ENCODE measurements around the gene LMBRD1.

The LMBRD1 gene

DNA sequence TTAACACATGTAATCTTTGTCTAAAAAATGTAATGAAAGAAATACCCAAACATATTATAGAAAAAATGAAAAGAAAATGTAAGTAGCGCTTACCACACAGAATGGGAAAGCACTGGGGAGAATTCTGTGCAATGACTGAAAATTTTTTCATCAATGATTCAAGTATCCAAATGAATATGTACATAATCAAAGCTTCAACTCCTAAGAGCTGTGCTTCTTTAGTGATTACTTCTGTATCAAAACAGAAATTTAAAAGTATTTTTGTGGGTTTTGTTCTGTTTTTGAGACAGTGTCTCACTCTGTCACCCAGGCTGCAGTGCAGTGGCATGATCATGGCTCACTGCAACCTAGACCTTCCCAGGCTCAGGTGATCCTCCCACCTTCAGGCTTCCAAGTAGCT, 13.7 kb downstream of the LMBRD1 start:
- Histone ChIP-seq H3K4me1 (ENCODE audit: control insufficient read depth, insufficient read depth, low read length, unreplicated experiment) (no peaks in the 10 kb centered on the region), H3K27ac (ENCODE audit: low read depth, low read length) (no peak overlapping the region), H3K36me3 (ENCODE audit: insufficient read depth, low read length) (no peaks in the 10 kb centered on the region), H2AFZ (ENCODE audit: low read length, unreplicated experiment) (no peak overlapping the region), H3K79me2 (ENCODE audit: control insufficient read depth, insufficient read depth, low read length, unreplicated experiment) (no peaks in the 10 kb centered on the region), H3K4me3 (ENCODE audit: low read depth, low read length) (no peak overlapping the region), H3K27me3 (ENCODE audit: insufficient read depth, low read length) (no peaks in the 10 kb centered on the region)

DNA sequence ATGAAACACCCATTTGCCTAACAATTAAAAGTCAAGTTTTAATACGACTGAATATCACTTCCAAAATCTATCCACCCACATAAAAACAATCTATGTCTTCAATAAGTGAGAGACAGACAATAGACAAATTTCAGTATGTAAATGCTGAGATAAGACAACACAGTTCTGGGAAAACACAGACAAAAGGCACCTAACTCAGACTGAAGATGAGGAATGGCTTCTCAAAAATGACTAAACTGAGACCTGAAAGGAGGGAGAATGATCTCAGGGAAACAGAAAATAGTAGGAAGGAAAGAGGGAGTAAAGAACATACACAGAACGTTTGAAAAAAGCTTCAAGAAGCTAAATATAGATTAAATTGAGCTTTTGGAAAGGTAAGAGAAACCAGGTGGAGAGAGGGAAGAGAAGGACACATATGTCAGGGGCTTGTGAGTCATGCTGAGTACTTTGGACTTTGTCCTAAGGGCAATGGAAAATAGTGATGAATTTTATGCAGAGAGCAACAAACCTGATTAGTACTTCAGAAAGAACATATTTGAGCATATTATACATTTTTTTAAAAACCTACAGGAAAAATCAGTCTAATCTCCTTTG, 16.1 kb downstream of the LMBRD1 start:
- Histone ChIP-seq H3K27me3 (ENCODE audit: insufficient read depth, low read length) (no peaks in the 10 kb centered on the region), H3K4me3 (ENCODE audit: low read depth, low read length) (no peak overlapping the region), H3K79me2 (ENCODE audit: control insufficient read depth, insufficient read depth, low read length, unreplicated experiment) (no peaks in the 10 kb centered on the region), H3K36me3 (ENCODE audit: insufficient read depth, low read length) (no peaks in the 10 kb centered on the region), H3K4me1 (ENCODE audit: control insufficient read depth, insufficient read depth, low read length, unreplicated experiment) (no peaks in the 10 kb centered on the region), H3K27ac (ENCODE audit: low read depth, low read length) (no peak overlapping the region), H2AFZ (ENCODE audit: low read length, unreplicated experiment) (no peak overlapping the region)

DNA sequence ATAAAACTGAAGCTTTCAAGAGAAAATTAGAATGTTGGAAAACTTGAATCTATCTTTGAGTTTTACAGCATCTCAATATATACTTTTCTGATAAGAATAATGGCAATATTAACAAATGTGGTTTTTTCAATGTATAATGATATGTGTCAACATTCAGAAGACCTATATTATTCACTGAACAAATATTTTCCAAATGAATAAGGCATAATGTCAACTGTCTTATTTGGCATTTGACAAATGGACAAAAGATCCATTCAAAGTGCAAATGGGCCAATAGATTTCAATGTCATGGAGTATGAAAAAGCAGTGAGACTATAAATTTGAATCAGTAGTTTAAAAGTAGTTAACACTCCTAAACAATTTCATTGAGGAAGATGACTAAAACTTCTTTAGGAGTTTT, 20.9 kb downstream of the LMBRD1 start:
- Histone ChIP-seq H3K27me3 (ENCODE audit: insufficient read depth, low read length) (no peaks in the 10 kb centered on the region), H3K27ac (ENCODE audit: low read depth, low read length) (no peak overlapping the region), H3K79me2 (ENCODE audit: control insufficient read depth, insufficient read depth, low read length, unreplicated experiment) (no peaks in the 10 kb centered on the region), H3K4me3 (ENCODE audit: low read depth, low read length) (no peak overlapping the region), H3K36me3 (ENCODE audit: insufficient read depth, low read length) (0 out of 2 replicates have a peak, but pooled peaks cover 3% of the 10 kb centered on the region), H3K4me1 (ENCODE audit: control insufficient read depth, insufficient read depth, low read length, unreplicated experiment) (no peaks in the 10 kb centered on the region), H2AFZ (ENCODE audit: low read length, unreplicated experiment) (no peak overlapping the region)

DNA sequence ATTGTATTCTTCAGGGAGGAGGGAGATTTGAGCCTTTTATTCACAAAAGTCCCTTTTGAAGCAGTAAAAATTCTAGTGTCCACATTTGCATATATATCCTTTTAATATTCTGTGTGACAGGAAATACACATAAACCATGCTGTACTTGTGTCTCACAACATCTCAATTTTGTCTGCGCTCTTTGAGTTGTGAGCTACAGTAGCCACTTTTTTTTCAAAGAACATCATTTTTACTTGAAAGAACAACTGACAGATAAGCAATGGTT, 21.3 kb downstream of the LMBRD1 start:
- no peak overlapping the region for H3K4me3 ChIP-seq (ENCODE audit: low read depth, low read length)

DNA sequence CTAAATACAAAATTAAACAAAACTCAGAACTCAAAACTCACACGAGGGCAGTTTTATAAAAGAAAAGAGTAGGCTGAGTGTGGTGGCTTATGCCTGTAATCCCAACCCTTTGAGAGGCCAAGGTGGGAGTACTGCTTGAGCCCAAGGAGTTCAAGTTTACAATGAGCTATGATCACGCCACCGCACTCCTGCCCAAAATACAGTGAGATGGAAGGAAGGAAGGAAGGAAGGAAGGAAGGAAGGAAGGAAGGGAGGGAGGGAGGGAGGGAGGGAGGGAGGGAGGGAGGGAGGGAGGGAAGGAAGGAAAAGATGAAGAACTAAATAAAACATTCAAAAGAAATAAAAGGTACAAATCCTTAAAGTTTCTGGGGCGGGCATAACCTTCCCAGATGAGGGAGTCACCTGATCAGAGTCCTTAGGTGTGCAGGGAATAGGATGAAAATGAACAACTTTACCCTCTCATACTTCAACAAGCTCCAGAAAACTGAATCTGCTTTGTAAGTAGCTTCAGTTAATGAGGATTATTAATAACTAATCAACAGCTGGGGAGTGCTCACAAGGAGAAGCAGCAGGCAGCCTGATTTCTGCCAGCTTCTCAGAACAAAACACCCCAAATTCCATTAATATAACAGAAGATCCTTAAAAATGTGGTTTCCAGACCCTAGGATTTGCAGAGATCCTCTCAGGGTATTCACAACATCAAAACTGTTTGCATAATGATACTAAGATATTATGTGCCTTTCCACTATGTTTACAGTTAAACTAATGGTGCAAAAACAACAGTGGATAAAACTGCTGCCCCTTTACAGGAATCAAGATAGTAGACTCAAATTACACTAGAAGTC, 21.8 kb downstream of the LMBRD1 start:
- Histone ChIP-seq H2AFZ (ENCODE audit: low read length, unreplicated experiment) (no peak overlapping the region), H3K79me2 (ENCODE audit: control insufficient read depth, insufficient read depth, low read length, unreplicated experiment) (no peaks in the 10 kb centered on the region), H3K27ac (ENCODE audit: low read depth, low read length) (no peak overlapping the region), H3K4me3 (ENCODE audit: low read depth, low read length) (no peak overlapping the region), H3K4me1 (ENCODE audit: control insufficient read depth, insufficient read depth, low read length, unreplicated experiment) (no peaks in the 10 kb centered on the region), H3K36me3 (ENCODE audit: insufficient read depth, low read length) (0 out of 2 replicates have a peak, but pooled peaks cover 3% of the 10 kb centered on the region), H3K27me3 (ENCODE audit: insufficient read depth, low read length) (no peaks in the 10 kb centered on the region)

More for the DNA sequence above, 21.3 kb downstream of the LMBRD1 start:
- Histone ChIP-seq H3K79me2 (ENCODE audit: control insufficient read depth, insufficient read depth, low read length, unreplicated experiment) (no peaks in the 10 kb centered on the region), H3K27me3 (ENCODE audit: insufficient read depth, low read length) (no peaks in the 10 kb centered on the region), H3K4me1 (ENCODE audit: control insufficient read depth, insufficient read depth, low read length, unreplicated experiment) (no peaks in the 10 kb centered on the region), H2AFZ (ENCODE audit: low read length, unreplicated experiment) (no peak overlapping the region), H3K27ac (ENCODE audit: low read depth, low read length) (no peak overlapping the region), H3K36me3 (ENCODE audit: insufficient read depth, low read length) (0 out of 2 replicates have a peak, but pooled peaks cover 3% of the 10 kb centered on the region)

- Histone ChIP-seq H3K4me3 (ENCODE audit: low read depth, low read length) (no peak overlapping the region), H3K27me3 (ENCODE audit: insufficient read depth, low read length) (no peaks in the 10 kb centered on the region), H3K36me3 (ENCODE audit: insufficient read depth, low read length) (0 out of 2 replicates have a peak, but pooled peaks cover 3% of the 10 kb centered on the region), H3K4me1 (ENCODE audit: control insufficient read depth, insufficient read depth, low read length, unreplicated experiment) (no peaks in the 10 kb centered on the region), H2AFZ (ENCODE audit: low read length, unreplicated experiment) (no peak overlapping the region), H3K27ac (ENCODE audit: low read depth, low read length) (no peak overlapping the region), H3K79me2 (ENCODE audit: control insufficient read depth, insufficient read depth, low read length, unreplicated experiment) (no peaks in the 10 kb centered on the region)
These were observed 25.5 kb downstream of the LMBRD1 start for GRCh38 chr6:69771158-69771906.

DNA sequence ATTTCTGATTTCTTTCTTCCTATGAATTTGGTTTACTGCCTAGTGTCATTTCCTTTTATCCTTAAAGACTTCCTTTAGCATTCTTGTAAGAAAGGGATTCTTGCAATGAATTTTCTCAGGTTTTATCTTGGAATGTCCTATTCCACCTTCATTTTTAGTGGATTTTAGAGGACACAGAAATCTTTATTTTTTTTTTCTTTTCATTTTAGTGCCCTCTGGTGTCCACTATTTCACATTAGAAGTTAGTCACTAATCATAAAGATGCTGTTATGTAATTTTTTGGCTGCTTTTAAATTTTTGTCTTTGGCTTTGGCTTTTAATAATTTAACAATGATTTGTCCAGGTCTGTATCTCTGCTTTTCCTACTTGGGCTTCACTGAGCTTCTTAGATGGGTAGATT, 28.1 kb downstream of the LMBRD1 start:
- Histone ChIP-seq H3K4me3 (ENCODE audit: low read depth, low read length) (no peak overlapping the region), H3K27me3 (ENCODE audit: insufficient read depth, low read length) (no peaks in the 10 kb centered on the region), H3K79me2 (ENCODE audit: control insufficient read depth, insufficient read depth, low read length, unreplicated experiment) (no peaks in the 10 kb centered on the region), H2AFZ (ENCODE audit: low read length, unreplicated experiment) (no peak overlapping the region), H3K27ac (ENCODE audit: low read depth, low read length) (no peak overlapping the region), H3K36me3 (ENCODE audit: insufficient read depth, low read length) (0 out of 2 replicates have a peak, but pooled peaks cover 3% of the 10 kb centered on the region), H3K4me1 (ENCODE audit: control insufficient read depth, insufficient read depth, low read length, unreplicated experiment) (no peaks in the 10 kb centered on the region)

GRCh38 chr6:69763763-69764162, 33.0 kb downstream of the LMBRD1 start:
- Histone ChIP-seq H3K4me3 (ENCODE audit: low read depth, low read length) (no peak overlapping the region), H3K79me2 (ENCODE audit: control insufficient read depth, insufficient read depth, low read length, unreplicated experiment) (no peaks in the 10 kb centered on the region), H3K27me3 (ENCODE audit: insufficient read depth, low read length) (no peaks in the 10 kb centered on the region), H3K4me1 (ENCODE audit: control insufficient read depth, insufficient read depth, low read length, unreplicated experiment) (no peaks in the 10 kb centered on the region), H2AFZ (ENCODE audit: low read length, unreplicated experiment) (no peak overlapping the region), H3K36me3 (ENCODE audit: insufficient read depth, low read length) (no peaks in the 10 kb centered on the region), H3K27ac (ENCODE audit: low read depth, low read length) (no peak overlapping the region)

- Histone ChIP-seq H2AFZ (ENCODE audit: low read length, unreplicated experiment) (no peak overlapping the region), H3K27ac (ENCODE audit: low read depth, low read length) (no peak overlapping the region), H3K4me3 (ENCODE audit: low read depth, low read length) (no peak overlapping the region), H3K27me3 (ENCODE audit: insufficient read depth, low read length) (no peaks in the 10 kb centered on the region), H3K4me1 (ENCODE audit: control insufficient read depth, insufficient read depth, low read length, unreplicated experiment) (peaks cover 5% of the 10 kb centered on the region), H3K36me3 (ENCODE audit: insufficient read depth, low read length) (no peaks in the 10 kb centered on the region), H3K79me2 (ENCODE audit: control insufficient read depth, insufficient read depth, low read length, unreplicated experiment) (no peaks in the 10 kb centered on the region)
These were observed 35.0 kb downstream of the LMBRD1 start for GRCh38 chr6:69761853-69762252.

GRCh38 chr6:69758214-69758613, 38.6 kb downstream of the LMBRD1 start:
- Histone ChIP-seq H3K27me3 (ENCODE audit: insufficient read depth, low read length) (no peaks in the 10 kb centered on the region), H3K36me3 (ENCODE audit: insufficient read depth, low read length) (no peaks in the 10 kb centered on the region), H2AFZ (ENCODE audit: low read length, unreplicated experiment) (no peak overlapping the region), H3K79me2 (ENCODE audit: control insufficient read depth, insufficient read depth, low read length, unreplicated experiment) (no peaks in the 10 kb centered on the region), H3K4me3 (ENCODE audit: low read depth, low read length) (no peak overlapping the region), H3K27ac (ENCODE audit: low read depth, low read length) (no peak overlapping the region), H3K4me1 (ENCODE audit: control insufficient read depth, insufficient read depth, low read length, unreplicated experiment) (peaks cover 5% of the 10 kb centered on the region)

All from ACC112 (cell line).